ENCODE data around the gene CATSPER3. TPM values are rescaled to one million over a fixed set of nuclear protein-coding genes. Genes with fewer than 3 reads are reported as not detected.

Gene CATSPER3
- total RNA-seq, 1 experiment from 2014 or later: 0.37 TPM

DNA sequence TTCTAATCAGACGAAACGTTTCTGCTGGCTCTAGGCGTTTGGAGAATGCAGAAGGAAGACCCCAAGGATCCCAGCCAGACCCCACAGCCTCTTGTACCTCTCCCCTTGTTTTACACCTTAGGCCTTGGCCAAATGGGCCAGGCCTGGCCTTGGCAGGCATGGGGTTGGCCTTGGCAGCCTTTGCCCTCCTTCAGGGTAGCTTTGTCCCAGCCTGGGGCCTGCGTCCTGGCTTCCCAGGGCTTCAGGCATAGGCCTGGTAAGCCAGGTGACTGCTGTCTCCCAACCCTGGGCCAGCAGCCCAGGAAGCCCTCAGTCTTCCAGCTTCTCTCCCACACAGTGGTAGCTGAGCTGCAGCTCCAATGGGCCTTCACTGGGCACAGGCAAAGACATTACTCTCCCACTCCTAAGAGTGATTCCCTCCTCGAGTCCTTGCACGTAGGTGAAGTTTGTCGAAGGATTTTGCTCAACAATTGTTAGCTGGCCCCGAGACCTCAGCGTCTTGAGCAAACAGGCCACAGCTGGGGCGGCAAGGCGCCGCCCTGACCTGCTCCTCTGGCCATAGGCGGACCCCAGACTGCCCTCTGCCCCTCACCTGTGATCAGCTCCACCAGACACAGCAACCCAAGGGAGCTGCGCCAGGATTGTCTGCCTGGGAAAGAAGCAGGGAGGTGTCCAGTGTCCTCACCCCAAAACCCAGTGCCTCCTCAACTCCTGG lies 67.4 kb downstream of the CATSPER3 start (continued):
- TF ChIP-seq, protein P1, sequence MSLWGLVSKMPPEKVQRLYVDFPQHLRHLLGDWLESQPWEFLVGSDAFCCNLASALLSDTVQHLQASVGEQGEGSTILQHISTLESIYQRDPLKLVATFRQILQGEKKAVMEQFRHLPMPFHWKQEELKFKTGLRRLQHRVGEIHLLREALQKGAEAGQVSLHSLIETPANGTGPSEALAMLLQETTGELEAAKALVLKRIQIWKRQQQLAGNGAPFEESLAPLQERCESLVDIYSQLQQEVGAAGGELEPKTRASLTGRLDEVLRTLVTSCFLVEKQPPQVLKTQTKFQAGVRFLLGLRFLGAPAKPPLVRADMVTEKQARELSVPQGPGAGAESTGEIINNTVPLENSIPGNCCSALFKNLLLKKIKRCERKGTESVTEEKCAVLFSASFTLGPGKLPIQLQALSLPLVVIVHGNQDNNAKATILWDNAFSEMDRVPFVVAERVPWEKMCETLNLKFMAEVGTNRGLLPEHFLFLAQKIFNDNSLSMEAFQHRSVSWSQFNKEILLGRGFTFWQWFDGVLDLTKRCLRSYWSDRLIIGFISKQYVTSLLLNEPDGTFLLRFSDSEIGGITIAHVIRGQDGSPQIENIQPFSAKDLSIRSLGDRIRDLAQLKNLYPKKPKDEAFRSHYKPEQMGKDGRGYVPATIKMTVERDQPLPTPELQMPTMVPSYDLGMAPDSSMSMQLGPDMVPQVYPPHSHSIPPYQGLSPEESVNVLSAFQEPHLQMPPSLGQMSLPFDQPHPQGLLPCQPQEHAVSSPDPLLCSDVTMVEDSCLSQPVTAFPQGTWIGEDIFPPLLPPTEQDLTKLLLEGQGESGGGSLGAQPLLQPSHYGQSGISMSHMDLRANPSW (CRISPR knock-in tag; conservative IDR thresholded peaks at IDR 0.05; ENCODE audit: low read depth): no peak

DNA sequence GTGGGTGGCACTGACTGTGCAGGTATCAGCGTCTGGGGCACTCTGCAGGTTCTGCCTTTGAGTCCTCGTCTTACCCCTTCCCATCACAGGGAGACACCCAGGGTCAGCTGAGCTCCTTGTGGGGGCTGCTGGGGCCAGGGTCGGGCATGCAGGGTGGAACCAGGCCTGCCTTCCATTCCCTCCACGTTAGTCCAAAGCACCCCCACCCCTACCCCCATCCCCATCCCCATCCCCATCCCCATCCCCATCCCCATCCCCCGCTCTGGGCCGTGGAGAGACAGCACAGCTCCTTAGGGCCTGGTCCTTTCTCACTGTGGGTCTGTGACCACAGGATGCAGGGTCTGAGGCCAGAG lies 67.9 kb downstream of the CATSPER3 start:
- H3K9me3 Mint-ChIP-seq: no peaks in the 10 kb centered on the region
- H3K27me3 Mint-ChIP-seq (ENCODE audit: low read depth): peaks cover 92% of the 10 kb centered on the region
- DNase-seq (ENCODE audit: low spot score): no peak
- peaks cover 41% of the 10 kb centered on the region for H3K4me1 Mint-ChIP-seq
- H3K36me3 Mint-ChIP-seq: no peaks in the 10 kb centered on the region
- no peak overlapping the region for H3K27ac Mint-ChIP-seq
- CTCF ChIA-PET: interaction anchor here (1.0 to 1.4 kb wide), 4 partner anchors 118 to 156 kb away, joined by 3 to 9 read pairs (median 4); partner anchors contain the start of gene PCBD2
- H3K4me3 Mint-ChIP-seq: no peak overlapping the region
- ATAC-seq: no peak
- no peak for TF ChIP-seq CBFB (CRISPR knock-in tag; IDR thresholded peaks at IDR 0.05; ENCODE audit: low read depth)
- TF ChIP-seq ATF1 (CRISPR knock-in tag; IDR thresholded peaks at IDR 0.05): no peak
- TF ChIP-seq, protein P2, sequence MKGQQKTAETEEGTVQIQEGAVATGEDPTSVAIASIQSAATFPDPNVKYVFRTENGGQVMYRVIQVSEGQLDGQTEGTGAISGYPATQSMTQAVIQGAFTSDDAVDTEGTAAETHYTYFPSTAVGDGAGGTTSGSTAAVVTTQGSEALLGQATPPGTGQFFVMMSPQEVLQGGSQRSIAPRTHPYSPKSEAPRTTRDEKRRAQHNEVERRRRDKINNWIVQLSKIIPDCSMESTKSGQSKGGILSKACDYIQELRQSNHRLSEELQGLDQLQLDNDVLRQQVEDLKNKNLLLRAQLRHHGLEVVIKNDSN (CRISPR knock-in tag; IDR thresholded peaks at IDR 0.05): no peak
- no peak for TF ChIP-seq NR3C1 (CRISPR knock-in tag; conservative IDR thresholded peaks at IDR 0.05; ENCODE audit: low read depth)
- no peak for TF ChIP-seq NR2C2 (CRISPR knock-in tag; IDR thresholded peaks at IDR 0.05)
- TF ChIP-seq, protein P3, sequence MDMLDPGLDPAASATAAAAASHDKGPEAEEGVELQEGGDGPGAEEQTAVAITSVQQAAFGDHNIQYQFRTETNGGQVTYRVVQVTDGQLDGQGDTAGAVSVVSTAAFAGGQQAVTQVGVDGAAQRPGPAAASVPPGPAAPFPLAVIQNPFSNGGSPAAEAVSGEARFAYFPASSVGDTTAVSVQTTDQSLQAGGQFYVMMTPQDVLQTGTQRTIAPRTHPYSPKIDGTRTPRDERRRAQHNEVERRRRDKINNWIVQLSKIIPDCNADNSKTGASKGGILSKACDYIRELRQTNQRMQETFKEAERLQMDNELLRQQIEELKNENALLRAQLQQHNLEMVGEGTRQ (CRISPR knock-in tag; IDR thresholded peaks at IDR 0.05): no peak
- TF ChIP-seq ZNF232 (CRISPR knock-in tag; IDR thresholded peaks at IDR 0.05): no peak
- no peak for TF ChIP-seq RORB (CRISPR knock-in tag; IDR thresholded peaks at IDR 0.05)
- TF ChIP-seq ZNF263 (CRISPR knock-in tag; IDR thresholded peaks at IDR 0.05; ENCODE audit: low read depth): no peak
- TF ChIP-seq ZNF671 (CRISPR knock-in tag; IDR thresholded peaks at IDR 0.05): no peak
- TF ChIP-seq NR1H2 (CRISPR knock-in tag; IDR thresholded peaks at IDR 0.05): no peak
- TF ChIP-seq ZBTB21 (CRISPR knock-in tag; IDR thresholded peaks at IDR 0.05; ENCODE audit: borderline replicate concordance): no peak
- no peak for TF ChIP-seq ZNF121 (CRISPR knock-in tag; IDR thresholded peaks at IDR 0.05)
- TF ChIP-seq, protein P4, sequence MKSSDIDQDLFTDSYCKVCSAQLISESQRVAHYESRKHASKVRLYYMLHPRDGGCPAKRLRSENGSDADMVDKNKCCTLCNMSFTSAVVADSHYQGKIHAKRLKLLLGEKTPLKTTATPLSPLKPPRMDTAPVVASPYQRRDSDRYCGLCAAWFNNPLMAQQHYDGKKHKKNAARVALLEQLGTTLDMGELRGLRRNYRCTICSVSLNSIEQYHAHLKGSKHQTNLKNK (CRISPR knock-in tag; IDR thresholded peaks at IDR 0.05): no peak
- POLR2A ChIA-PET: interaction anchor here (1.7 kb wide), 1 partner anchor 18 kb away, joined by 4 read pairs; no protein-coding TSS in a partner anchor

DNA sequence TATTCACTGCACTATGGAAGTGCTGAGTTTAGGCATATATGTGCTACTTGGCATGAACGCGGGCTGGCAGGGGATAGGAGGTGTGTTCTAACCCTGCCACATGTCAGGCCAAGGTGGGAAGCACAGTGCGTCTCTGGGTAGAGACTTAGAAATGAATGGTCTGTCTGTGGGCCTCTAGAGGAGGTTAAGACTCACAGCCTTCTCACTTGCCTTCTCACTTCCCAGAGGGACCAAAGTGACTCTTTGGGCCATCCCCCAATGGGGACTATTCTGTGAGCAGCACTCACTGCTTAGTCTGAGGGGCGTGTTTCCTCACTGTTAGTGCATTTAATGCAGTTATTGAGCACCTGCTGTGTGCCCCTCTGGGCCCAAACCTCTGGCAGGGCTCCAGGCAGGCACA lies 68.7 kb downstream of the CATSPER3 start:
- H3K27ac Mint-ChIP-seq: no peak overlapping the region
- peaks cover 43% of the 10 kb centered on the region for H3K4me1 Mint-ChIP-seq
- CTCF ChIA-PET: interaction anchor here (1.0 kb wide), 1 partner anchor 119 kb away, joined by 3 read pairs; no protein-coding TSS in a partner anchor
- no peaks in the 10 kb centered on the region for H3K9me3 Mint-ChIP-seq
- ATAC-seq (no peak), DNase-seq (ENCODE audit: low spot score) (no peak)
- no peak overlapping the region for H3K4me3 Mint-ChIP-seq
- POLR2A ChIA-PET: no interaction called here
- peaks cover 92% of the 10 kb centered on the region for H3K27me3 Mint-ChIP-seq (ENCODE audit: low read depth)
- no peaks in the 10 kb centered on the region for H3K36me3 Mint-ChIP-seq
- TF ChIP-seq MYBL2 (CRISPR knock-in tag; IDR thresholded peaks at IDR 0.05) (no peak), FOXJ3 (CRISPR knock-in tag; IDR thresholded peaks at IDR 0.05; ENCODE audit: borderline replicate concordance) (no peak), ELF4 (CRISPR knock-in tag; IDR thresholded peaks at IDR 0.05; ENCODE audit: low read depth) (no peak), ZNF263 (CRISPR knock-in tag; IDR thresholded peaks at IDR 0.05; ENCODE audit: low read depth) (no peak), CBFB (CRISPR knock-in tag; IDR thresholded peaks at IDR 0.05; ENCODE audit: low read depth) (no peak), JUN (CRISPR knock-in tag; IDR thresholded peaks at IDR 0.05) (no peak), SP1 (CRISPR knock-in tag; conservative IDR thresholded peaks at IDR 0.05) (no peak)
- TF ChIP-seq, protein P5, sequence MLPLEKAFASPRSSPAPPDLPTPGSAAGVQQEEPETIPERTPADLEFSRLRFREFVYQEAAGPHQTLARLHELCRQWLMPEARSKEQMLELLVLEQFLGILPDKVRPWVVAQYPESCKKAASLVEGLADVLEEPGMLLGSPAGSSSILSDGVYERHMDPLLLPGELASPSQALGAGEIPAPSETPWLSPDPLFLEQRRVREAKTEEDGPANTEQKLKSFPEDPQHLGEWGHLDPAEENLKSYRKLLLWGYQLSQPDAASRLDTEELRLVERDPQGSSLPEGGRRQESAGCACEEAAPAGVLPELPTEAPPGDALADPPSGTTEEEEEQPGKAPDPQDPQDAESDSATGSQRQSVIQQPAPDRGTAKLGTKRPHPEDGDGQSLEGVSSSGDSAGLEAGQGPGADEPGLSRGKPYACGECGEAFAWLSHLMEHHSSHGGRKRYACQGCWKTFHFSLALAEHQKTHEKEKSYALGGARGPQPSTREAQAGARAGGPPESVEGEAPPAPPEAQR (CRISPR knock-in tag; IDR thresholded peaks at IDR 0.05): no peak
- TF ChIP-seq, protein P6, sequence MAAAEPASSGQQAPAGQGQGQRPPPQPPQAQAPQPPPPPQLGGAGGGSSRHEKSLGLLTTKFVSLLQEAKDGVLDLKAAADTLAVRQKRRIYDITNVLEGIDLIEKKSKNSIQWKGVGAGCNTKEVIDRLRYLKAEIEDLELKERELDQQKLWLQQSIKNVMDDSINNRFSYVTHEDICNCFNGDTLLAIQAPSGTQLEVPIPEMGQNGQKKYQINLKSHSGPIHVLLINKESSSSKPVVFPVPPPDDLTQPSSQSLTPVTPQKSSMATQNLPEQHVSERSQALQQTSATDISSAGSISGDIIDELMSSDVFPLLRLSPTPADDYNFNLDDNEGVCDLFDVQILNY (CRISPR knock-in tag; IDR thresholded peaks at IDR 0.05): no peak
- TF ChIP-seq, protein P7, sequence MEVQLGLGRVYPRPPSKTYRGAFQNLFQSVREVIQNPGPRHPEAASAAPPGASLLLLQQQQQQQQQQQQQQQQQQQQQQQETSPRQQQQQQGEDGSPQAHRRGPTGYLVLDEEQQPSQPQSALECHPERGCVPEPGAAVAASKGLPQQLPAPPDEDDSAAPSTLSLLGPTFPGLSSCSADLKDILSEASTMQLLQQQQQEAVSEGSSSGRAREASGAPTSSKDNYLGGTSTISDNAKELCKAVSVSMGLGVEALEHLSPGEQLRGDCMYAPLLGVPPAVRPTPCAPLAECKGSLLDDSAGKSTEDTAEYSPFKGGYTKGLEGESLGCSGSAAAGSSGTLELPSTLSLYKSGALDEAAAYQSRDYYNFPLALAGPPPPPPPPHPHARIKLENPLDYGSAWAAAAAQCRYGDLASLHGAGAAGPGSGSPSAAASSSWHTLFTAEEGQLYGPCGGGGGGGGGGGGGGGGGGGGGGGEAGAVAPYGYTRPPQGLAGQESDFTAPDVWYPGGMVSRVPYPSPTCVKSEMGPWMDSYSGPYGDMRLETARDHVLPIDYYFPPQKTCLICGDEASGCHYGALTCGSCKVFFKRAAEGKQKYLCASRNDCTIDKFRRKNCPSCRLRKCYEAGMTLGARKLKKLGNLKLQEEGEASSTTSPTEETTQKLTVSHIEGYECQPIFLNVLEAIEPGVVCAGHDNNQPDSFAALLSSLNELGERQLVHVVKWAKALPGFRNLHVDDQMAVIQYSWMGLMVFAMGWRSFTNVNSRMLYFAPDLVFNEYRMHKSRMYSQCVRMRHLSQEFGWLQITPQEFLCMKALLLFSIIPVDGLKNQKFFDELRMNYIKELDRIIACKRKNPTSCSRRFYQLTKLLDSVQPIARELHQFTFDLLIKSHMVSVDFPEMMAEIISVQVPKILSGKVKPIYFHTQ (CRISPR knock-in tag; IDR thresholded peaks at IDR 0.05): no peak

Data from WTC11 (cell line).